Left ventricle myocardium inferior (tissue), 1 donor: Measurements from ENCODE around the gene IGFN1. TPM values are rescaled to one million over a fixed set of nuclear protein-coding genes. Genes with fewer than 3 reads are reported as not detected.

Source experiments
- DNase-seq: peaks from one replicate; pipeline ENCODE4 v3.0.0-alpha.2; 2020
- H3K27ac ChIP-seq: fragments of 200-600 bp; replicated peaks from 2 replicates; pipeline ENCODE4 v1.8.0; 2021
- H3K27me3 ChIP-seq: fragments of 200-600 bp; 2 replicates; pipeline ENCODE4 v1.8.0; 2021; ENCODE audit warnings: low read depth
- H3K36me3 ChIP-seq: fragments of 200-600 bp; 2 replicates; pipeline ENCODE4 v1.8.0; 2021
- H3K4me1 ChIP-seq: fragments of 200-600 bp; 2 replicates; pipeline ENCODE4 v1.8.0; 2021
- H3K4me3 ChIP-seq: fragments of 200-600 bp; 2 replicates; pipeline ENCODE4 v1.8.0; 2021; ENCODE audit warnings: mild to moderate bottlenecking, moderate library complexity
- H3K9me3 ChIP-seq: fragments of 200-600 bp; replicated peaks from 2 replicates; pipeline ENCODE4 v1.8.0; 2021
- CTCF ChIP-seq: fragments of 200-600 bp; IDR thresholded peaks from 2 replicates; pipeline ENCODE4 v1.8.0; 2021; ENCODE audit warnings: antibody characterized with exemption, mild to moderate bottlenecking, borderline replicate concordance
- intact Hi-C: fragments of 100-400 bp; cut with micrococcal nuclease; formaldehyde crosslinking; loops from one replicate; pipeline ENCODE4 v1.11.0; 2022
- total RNA-seq: library from RNA; stranded (reverse); fragmentation: NEBNext Ultra II Directional; extraction: Animal tissue kit (Norgen Biotek cat#: 25700); gene quantifications from one replicate; pipeline ENCODE4 v1.2.1, GENCODE V29; 2021
- donor health status: DM: no; HTN: yes; CAD: no; lungs with severe emphysema.

IGFN1 gene
- total RNA-seq, 1 donor from 2014 or later = not detected

DNA sequence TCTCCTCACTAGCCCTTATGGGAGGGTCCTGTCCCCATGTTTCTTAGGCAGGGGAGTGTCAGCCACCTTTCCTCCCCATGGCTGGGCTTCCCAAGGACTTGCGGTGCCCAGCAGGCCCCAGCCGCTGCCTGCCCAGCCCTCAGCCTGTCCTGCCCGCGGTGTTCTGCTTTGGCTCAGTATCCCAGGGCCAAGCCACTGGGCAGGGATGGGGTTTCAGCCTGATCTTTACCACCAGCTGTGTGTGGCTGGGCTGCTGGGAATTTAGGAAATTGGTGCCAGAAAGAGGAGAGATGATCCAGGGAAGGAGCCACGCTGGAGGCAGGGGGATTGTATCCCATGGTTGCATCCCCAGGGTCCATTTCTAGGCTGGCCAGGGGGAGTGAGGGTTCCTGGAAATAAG lies 6.9 kb upstream of the IGFN1 start:
- Histone ChIP-seq H3K36me3 (no peaks in the 10 kb centered on the region), H3K4me3 (no peak overlapping the region), H3K9me3 (no peaks in the 10 kb centered on the region), H3K4me1 (no peaks in the 10 kb centered on the region), H3K27me3 (peaks cover 31% of the 10 kb centered on the region), H3K27ac (no peak overlapping the region)
- DNase-seq = no peak
- intact Hi-C loops = no loop called here
- TF ChIP-seq CTCF = no peak

DNA sequence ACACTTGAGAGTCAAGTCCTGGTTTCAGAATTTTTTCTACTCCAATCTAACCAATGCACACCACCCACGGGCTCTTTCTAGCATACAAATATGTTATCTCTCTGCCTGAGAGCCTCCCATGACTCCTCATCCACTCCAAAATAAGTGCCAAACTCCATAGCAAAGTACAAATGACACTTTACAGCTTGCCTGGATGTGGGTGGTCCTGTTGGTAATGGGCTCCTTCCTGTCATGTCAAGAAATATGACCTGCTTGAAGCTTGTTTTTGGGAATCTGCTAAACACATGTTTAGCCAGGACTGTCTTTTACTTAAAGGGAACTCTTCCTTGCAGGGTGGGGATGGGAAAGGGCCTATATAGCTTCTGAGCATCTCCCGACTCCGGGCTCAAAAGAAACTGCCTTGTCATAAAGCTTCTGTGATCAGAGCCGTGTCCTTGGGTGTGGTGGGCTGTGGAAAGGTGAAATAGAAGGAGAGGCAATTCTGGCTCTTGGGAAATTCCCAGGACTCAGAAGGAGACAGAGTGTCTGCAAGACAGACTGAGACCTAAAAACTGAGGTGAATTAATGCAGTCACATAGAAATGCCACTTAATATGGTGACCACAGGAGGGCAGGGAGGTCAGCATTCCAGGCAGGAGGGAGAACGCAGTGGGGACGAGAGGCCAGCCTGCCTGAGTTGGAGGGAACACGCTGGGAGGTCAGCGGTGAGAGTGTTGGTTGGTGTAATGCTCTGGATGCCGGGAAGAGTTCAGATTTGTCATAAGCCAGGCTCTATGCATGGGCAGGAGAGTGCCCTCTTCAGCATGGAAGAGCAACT lies 6.1 kb upstream of the IGFN1 start:
- no peak for DNase-seq
- H3K4me3 ChIP-seq = no peak overlapping the region
- intact Hi-C loops = no loop called here
- TF ChIP-seq CTCF = peak; percentile 47
- no peaks in the 10 kb centered on the region for H3K36me3 ChIP-seq
- H3K27ac ChIP-seq = no peak overlapping the region
- H3K9me3 ChIP-seq = no peaks in the 10 kb centered on the region
- peaks cover 26% of the 10 kb centered on the region for H3K27me3 ChIP-seq
- H3K4me1 ChIP-seq = no peaks in the 10 kb centered on the region

GRCh38 chr1:201185123-201185453 lies 5.5 kb upstream of the IGFN1 start:
- peaks cover 27% of the 10 kb centered on the region for H3K27me3 ChIP-seq
- no peak overlapping the region for H3K27ac ChIP-seq
- H3K9me3 ChIP-seq = no peaks in the 10 kb centered on the region
- intact Hi-C loops = no loop called here
- H3K36me3 ChIP-seq = no peaks in the 10 kb centered on the region
- no peak overlapping the region for H3K4me3 ChIP-seq
- no peaks in the 10 kb centered on the region for H3K4me1 ChIP-seq
- TF ChIP-seq CTCF = no peak
- no peak for DNase-seq

DNA sequence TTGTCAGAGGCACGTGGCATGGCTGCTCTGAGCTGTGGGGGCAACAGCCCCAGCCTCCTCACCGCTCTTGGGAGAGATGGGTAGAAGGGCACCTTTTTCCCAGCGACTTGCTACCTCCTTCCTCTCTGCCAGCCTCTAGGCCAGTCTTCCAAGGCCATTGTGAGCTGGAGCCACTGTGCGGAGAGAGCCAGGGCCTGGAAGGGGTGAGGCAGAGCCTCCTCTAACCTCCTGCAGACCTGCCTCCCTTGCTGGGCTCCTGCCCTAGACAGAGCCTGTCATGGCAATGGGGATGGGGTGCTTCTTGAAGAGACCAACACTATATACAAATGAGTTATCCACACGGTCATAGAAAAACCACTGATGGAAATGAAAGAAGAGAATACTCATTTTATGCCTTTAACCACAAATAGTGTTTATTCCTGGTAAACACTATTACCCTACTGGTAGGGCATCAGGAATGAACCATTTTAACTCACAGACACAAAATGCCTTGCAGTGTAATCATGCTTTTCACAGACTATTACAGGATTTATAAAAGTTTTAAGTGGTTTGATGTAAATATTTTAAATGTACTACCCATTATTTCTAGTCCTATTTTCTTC lies 5.0 kb upstream of the IGFN1 start:
- peaks cover 27% of the 10 kb centered on the region for H3K27me3 ChIP-seq
- no peak overlapping the region for H3K4me3 ChIP-seq
- H3K36me3 ChIP-seq = no peaks in the 10 kb centered on the region
- H3K9me3 ChIP-seq = no peaks in the 10 kb centered on the region
- intact Hi-C loops = no loop called here
- H3K4me1 ChIP-seq = no peaks in the 10 kb centered on the region
- no peak overlapping the region for H3K27ac ChIP-seq
- DNase-seq = no peak
- no peak for TF ChIP-seq CTCF

- Histone ChIP-seq H3K9me3 (no peaks in the 10 kb centered on the region), H3K4me3 (no peak overlapping the region), H3K4me1 (no peaks in the 10 kb centered on the region), H3K27ac (no peak overlapping the region), H3K36me3 (no peaks in the 10 kb centered on the region), H3K27me3 (peaks cover 27% of the 10 kb centered on the region)
- intact Hi-C loops = no loop called here
- TF ChIP-seq CTCF = no peak
- DNase-seq = no peak
These were observed 4.4 kb upstream of the IGFN1 start for GRCh38 chr1:201186192-201186591.
